ENCODE measurements around the gene TSPYL4.

The TSPYL4 gene

DNA sequence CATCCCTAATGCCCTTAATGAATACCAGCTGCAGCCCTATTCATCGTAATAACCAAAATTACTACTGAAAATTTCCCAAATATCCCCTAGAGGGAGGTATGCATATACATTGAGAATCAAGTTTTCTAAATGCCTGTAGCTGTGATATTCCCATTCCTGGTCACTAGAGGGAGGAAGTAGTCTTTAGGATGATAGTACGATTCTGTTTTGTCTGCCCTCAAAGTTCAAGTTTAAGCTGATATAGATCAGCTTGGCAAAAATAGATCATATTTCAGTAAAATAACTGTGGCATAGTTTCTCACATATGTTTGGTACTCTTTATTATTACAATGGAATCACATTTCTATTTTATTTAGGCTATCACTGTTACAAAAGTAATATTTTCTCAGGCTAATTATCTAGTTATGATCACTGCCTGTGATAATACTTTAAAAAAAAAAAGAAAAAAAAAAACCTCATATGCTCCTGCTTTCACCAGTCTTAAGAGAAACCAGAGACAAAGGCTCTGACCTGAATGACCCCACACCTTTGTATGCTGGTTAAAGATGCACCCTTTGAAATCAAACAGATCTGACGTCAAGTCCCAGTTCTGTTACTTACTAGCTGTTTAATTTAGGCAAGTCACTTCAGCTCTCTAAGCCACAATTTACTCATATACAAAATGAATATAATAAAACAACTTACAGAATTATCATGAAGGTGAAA is 14.9 kb upstream of the TSPYL4 start:
- peak; percentile 60 for DNase-seq

DNA sequence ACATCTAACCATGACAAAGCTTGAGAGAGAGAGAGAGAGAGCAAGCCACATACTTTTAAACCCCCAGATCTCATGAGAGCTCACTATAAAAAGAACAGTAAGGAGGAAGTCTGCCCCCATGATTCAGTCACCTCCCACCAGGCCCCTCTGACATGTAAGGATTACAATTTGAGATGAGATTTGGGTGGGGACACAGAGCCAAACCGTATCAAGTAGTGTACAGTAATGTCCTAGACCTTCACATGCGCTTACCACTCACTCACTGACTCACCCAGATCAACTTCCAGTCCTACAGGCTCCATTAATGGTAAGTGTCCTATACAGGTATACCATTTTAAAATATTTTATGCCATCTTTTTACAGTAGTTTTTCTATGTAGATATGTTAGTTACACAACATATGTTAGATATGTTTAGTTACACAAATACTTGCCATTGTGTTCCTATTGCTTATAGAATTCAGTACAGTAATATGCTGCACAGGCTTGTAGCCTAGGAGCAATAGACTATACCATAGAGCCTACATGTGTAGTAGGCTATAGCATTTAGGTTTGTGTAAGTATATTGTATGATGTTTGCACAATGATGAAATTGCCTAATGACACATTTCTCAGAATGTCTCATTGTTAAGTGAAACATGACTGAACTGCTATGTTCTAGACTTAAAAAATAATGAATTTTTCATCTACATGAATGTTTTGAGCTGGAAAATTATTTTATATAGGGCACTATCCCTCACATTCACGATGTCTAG is 14.1 kb upstream of the TSPYL4 start:
- no peak for DNase-seq

DNA sequence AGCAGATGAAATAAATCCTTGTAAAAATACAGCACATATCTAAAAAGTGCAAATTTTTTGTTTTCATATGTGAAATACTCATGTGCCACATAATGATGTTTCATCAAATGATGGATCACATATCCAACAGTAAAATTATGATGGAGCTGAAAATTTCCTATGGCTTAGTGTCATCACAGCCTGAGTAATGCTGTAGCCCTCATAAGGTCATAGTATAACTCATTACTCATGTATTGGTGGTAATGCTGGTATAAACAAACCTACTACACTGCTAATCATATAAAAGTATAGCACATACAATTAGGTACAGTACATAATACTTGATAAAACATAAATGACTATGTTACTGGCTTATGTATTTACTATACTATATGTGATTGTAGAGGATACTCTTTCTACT is 12.9 kb upstream of the TSPYL4 start:
- no peak for DNase-seq

DNA sequence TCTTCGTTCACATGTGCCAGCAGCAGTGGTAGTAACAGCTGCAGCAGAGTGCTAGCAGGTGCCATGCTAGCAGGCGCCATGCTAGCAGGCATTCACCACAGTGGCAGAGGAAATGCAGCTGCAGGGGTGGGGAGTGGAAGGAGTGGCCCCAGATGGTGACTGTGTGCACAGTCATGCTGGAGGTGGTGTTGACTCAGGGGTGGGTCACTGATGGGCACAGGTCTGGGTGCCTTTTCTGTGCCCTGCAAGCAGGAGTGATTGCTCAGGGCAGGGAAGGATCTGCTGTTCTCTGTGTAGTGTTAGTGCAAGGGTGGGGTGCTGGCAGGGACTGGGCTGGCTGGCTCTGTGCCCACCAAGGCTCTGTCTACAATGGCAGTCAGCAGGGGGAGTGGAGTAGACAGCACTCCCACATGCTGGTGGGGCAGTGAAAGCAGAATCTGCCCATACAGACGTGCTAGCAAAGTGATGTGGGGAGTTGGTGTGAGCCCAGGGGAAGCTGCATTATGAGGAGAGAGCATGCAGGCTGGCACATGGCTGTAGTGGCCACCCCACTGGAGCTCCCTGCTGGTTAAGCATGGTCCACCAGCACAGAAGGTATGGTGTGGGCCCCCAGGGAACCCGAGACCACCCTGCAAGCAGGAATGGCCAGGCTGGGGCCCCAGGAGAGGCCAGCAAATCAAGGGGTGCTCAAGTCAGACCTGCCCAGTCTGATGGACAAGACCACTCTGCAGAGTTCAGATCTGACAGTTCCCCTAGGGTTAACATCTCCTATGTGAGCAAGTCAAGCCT is 11.4 kb upstream of the TSPYL4 start:
- DNase-seq, result peak; percentile 92

DNA sequence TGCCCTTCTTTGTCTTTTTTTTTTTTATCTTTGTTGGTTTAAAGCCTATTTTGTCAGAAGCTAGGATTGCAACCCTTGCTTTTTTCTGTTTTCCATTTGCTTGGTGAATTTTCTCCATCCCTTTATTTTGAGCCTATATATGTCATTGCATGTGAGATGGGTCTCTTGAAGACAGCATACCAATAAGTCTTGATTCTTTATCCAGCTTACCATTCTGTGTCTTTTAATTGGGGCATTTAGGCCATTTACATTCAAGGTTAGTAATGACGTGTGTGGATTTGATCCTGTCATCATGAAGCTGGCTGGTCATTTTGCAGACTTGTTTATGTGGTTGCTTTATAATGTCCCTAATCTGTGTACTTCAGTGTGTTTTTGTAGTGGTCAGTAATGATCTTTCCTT is 9.5 kb upstream of the TSPYL4 start:
- DNase-seq, result no peak

DNA sequence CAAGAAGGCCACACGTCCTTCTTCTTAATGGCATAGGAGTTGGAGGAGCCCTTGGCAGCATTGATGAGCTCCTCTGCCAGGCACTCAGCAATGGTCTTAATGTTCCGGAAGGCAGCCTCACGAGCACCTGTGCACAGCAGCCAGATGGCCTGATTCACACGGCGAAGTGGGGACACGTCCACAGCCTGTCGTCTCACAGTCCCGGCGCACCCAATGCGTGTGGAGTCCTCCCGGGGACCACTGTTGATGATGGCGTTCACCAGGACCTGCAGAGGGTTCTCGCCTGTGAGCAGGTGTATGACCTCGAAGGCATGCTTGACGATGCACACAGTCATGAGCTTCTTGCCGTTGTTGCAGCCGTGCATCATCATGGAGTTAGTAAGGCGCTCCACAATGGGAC is 4.6 kb upstream of the TSPYL4 start:
- no peak for DNase-seq

DNA sequence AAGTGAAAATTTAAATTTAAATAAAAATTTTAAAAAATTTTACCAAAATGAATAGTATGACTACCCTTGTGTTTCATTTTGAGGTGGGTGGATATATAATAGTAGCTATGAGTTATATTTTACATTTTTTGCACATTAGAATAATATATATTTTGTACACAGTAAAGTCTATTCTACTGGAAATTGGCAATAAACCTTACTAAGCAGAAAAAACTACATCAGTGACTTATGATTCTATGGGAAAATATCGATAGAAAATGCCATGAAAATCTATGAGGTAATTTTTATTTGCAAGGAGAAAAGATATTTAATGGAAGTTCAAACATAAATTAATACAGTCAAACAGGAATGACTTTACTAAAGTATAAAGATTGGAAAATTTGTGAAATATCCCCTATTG is 2.8 kb upstream of the TSPYL4 start:
- DNase-seq, result no peak

DNA sequence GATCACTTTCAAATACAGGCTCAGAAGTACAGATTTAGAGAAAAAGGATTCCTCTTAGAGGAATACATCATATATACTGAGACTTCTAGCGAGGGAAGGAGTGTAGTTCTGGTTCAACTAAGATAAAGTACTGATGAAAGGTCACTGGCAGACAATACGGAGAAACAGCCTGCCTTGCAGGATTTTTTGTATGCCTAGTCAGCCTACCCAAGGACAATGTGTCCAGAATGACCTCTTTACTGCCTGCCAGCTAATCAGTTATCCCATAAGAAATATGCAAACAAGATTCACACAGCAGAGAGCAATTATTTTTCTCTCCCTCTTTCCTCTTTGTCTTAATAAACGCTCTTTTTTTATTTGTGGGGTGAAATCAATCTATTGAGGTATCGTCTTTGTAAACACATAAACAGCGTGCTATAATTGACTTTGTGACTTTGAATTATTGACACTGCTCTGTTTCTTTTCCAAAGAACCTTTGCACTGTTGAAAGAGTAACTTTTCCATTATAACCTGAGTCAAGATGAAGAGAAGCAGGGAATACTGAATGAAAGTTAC is 1.4 kb upstream of the TSPYL4 start:
- no peak for DNase-seq

DNA sequence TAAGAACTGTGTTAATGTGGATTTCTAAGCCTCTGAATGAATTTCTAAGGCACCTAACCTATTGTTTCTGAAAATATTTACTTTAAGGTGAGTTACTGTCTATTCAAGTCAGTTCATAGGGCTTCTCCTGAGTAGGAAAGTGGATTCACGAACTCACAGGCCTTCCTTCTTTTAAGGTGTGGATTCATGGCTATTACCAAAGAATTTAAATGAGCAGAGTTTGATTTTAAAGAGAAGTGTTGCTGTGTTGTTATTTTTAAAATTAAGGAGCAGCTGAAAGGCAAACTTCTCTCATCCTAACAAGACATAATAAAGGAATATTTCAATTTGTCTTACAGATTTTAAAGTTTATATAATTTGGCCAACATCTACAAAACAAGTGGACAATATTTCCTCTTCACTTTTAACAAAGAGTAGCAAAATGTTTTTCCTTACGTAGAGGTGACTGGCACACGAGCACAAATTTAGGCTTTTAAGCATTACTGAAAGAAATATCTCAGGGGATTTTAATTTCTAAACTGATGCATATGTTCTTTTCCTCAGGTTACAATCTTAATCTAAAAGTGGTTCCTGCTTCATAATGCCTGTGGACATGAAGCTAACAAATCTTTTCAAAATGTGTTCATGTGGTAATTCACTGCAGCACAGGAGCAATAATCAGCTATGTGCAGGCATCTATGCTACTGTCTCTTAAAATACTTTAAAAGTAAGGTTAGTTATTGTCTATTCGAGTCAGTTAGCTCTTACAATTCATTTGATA is 602 bp upstream of the TSPYL4 start:
- DNase-seq, result no peak

DNA sequence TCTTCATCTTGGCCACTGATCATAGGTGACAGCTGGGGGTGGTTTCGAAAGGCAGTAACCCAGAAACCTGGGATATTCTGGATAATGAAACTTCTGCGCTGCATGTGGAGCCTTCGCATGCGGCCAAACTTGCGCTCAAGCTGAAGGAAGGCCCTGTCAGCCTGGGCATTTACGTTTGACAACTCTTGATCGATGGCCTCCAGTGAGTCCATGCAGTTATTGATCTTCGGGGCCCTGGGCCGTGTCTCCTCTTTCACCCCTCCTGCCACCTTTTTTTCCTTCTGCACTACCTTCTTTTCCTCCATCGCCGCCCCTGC is 729 bp downstream of the TSPYL4 start:
- no peak for DNase-seq

DNA sequence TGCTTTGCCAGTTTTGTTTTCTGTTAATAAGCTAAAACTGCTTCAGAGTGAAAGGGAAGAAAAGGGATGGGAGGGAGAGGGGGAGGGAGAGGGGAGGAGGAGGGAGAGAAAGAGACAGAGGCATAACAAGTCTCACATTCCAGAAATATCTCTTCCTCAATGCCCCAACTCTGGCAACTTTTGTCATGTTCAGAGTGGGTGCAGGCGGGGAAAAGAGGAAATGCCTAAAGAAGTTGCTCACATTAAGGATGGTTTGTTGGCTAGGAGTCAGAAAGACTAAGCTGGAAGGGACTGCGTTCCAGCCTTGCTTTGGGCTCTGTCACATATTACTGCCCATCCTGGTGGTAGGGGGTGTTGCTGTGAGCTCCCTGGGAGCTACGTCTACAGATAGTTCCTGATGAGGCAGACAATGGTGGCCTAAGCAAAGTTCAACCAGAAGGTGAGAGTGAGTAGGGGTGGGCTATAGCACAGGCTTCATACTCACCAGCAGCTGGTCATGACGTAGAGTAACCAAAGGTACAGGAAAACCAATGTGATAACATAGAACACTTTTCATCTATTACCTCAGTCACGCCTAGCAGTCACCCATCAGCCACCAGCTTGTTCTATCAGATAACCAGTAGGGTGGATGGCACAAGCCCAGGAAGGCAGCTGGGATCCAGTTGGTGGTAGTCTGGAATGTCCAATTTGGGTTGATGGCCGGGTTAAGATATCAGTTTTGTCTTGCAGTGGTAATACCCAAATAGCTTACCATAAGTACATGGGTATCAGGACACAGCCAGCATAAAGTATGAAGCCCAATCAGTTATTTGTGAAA is 2.1 kb downstream of the TSPYL4 start:
- no peak for DNase-seq

DNA sequence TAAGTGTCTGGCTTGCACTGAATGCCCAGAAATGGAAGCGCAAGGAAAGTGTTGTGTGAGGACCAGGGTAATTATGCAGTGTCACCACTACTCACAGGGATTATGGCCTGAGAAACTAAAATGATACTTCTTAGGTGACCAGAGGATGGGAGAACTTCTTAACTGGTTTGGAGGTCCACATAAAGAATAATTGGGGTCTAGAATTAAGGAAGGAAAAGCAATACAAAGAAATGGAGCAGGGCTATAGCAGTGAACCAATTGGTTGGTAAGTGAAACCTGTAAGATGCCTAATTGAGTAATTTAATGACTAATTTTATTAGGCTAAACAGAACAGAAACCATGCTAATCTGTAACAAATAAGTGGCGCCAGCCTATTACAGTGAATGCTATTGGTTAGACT is 5.3 kb downstream of the TSPYL4 start:
- no peak for DNase-seq

DNA sequence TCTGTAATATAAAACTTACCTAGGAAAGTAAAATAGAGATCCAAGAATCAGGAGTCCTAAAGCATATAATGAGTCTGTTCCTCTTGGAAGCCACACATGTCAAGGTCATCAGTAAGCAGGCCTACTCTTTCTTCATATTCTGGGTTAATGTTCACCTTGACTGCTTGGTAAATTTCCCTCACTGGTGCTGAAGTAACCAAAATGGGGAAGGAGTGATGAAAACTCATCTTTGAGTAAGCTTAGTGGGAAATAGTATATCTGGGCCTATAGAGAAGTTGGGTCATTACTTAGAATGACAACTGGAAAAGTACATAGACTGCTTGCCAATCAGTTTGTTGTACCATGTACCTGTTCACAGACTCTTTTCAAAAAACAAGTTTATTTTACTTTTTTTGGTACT is 6.6 kb downstream of the TSPYL4 start:
- DNase-seq, result no peak

DNA sequence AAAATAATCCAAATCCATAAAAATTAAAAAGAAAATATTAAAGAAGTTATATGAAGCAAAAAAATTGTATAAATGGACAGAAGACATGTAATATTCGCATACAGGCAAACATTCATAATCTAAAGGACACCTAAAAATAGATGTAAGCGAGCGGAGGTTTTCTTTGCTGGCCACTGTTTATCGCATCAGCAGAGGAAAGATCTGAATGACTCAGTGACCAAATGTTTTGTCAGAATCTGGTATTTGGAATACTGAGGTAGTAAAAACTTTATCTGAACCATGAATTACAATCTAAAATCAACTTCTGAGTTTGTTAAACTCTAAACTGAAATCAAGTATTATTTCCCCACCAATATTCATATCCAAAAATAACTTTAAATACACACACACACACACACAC is 7.8 kb downstream of the TSPYL4 start:
- no peak for DNase-seq

DNA sequence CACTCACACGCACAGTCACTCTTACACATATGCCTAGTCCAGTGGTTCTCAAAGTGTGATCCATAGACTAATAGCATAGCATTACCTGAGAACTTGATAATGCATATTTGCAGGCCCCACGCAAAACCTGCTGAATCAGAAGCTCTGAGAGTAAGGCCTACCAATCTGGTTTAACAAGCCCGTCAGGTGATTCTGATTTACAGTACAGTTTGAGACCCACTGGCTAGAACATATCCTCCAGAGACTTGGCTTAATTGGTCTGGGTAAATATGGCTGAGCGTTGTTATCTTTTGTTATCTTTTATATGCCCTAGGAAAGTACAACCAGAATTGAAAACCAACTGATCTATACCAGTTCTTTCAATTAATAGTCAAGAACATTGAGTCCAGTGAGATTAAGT is 9.6 kb downstream of the TSPYL4 start:
- DNase-seq, result peak; percentile 40

DNA sequence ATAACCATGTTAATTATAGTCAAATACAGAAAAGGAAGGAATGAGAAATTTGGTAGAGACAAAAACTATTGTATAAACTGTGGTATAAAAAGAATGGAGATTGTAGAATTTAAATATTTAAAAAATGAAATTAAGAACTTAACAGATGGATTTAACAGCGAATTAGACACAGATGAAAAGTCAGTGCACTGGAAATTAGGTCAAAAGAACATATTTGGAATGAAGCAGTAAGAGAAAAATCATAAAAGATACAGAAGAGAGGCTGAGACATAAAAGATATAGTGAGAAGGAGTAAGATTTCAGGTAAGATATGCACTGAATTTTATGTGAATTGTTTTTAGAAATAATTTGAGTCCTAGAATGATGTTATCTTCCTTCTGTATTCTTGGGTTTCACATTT is 14.0 kb downstream of the TSPYL4 start:
- DNase-seq, result no peak

DNA sequence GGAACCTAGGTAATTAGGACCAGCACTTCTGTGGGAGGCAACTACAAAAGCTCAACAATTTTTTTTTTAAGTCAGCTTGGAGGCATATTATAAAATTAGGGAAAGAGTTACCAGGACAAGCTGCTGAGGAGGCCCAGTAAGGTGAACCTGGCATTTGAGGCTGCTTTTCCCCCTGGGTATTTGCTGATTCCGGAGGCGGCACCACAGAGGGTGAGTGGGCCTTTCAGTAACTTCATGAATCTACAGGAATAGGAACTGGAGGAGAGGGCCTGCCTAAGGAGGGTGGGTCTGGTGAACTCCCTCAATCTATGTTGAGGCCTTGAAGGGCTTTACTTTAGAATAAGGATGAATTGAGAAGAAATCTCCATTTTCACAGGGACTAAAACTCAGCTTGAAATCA is 14.6 kb downstream of the TSPYL4 start:
- no peak for DNase-seq

DNA sequence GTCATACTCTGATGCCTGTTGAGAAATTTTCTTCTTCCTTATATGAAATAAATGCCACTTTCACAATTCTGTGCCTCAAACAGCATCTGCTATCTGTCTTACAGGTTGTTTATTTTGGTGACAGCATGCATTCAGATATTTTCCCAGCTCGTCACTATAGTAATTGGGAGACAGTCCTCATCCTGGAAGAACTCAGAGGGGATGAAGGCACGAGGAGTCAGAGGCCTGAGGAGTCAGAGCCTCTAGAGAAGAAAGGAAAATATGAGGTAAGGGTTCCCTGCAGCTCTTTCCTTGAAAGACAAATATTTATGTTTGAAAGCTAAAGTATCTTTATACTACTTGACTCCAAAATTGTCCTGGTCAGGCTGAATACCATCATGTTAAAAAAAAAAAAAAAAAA is 15.8 kb downstream of the TSPYL4 start:
- DNase-seq, result no peak

DNA sequence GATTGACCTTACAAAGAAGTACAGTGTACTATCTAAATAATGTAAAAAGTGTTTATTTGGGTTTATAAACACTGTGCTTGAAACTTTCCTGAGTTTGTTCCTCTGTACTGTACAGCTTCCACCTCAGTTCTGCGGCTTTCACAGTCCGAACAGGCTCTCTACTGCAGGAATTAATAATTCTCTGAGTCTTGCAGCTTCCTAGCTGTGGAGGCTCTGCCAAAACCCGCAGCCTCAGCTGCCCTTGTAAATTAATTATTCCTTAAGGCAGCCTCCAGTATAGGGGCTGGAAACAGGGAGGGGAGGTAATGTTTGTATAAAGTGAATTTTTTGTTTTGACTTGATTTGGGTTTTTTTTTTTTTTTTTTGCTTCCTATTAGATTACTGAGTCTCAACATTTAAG is 19.2 kb downstream of the TSPYL4 start:
- DNase-seq, result no peak

DNA sequence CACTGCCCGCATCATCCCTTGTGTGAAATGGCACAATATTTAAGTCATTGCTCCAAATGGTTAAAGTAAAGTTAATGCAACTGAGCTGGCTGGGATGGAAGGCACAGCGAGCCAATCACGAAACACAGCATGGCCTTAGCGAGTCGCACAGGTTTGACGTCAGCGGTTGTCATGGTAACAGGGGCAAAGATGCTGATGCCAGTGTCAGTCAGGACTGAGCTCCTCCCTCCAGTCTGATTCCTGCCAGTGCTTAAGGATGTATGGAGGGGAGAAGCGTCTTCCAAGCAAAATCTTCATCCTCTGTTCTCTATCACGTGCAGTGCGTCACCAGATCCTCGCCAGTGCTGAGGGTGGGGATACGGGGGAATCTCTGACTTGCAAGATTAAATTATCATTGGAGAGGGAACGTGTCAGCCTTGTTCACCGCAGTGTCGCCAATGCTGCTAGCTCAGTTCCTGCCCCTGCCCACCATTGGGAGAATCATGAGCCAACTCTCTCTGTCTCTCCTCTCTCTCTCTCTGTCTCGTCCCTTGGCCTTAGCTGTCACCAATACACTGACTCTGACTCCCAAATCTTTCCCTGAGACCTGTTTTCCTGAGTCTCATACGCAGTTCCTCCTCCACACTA is 24.5 kb downstream of the TSPYL4 start:
- DNase-seq, result no peak

DNA sequence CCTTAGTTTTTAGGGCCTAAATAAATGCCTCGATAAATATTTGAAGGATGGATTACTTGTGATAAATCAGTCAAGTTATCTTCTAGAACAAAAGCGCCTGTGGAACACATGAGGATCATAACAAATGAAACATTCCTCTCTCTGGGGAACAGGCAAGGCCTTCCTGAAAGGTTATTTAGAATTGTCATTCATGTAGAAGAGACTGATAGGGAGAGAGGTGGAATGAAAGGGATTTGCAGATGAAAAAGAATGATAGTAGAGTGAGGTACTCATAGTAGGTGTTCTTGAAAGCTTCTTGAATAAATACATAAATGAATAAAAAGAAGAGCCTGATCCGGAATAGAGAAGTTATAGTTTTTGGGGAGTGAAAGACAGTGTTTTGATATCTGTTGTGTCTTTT is 30.5 kb downstream of the TSPYL4 start:
- DNase-seq, result no peak

DNA sequence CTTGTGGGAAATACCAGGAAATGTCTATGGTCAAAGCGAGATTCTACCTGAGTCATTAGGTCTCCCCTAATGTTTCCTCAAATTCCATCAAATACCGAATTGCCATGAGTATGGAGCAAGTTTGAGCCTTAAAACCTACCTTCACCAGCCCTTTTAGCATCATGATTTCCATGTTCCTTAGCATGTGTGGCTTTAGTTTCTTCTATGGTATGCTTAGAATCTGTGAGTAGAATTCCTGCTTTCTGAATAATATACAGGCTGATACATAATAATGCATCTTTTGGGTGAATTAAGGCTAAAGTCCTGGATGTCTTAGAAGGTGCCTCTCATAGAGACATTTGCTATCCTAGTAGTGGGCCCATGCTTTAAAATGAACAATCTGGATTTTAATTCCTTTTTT is 32.0 kb downstream of the TSPYL4 start:
- DNase-seq, result no peak

All from NCI-H345 (cell line).